HepG2 (cell line): ENCODE measurements around the gene PML. TPM values are rescaled to one million over a fixed set of nuclear protein-coding genes. Genes with fewer than 3 reads are reported as not detected.

ENCODE experiments used
- ATF3 ChIP-seq: sonication (generic); formaldehyde crosslinking; IDR thresholded peaks from 2 replicates; pipeline ENCODE4 v1.4.0; 2020; ENCODE audit warnings: missing genetic modification reagents
- CSRNP1 ChIP-seq: sonication (generic); formaldehyde crosslinking; IDR thresholded peaks from 2 replicates; pipeline ENCODE4 v1.8.1; 2023; ENCODE audit warnings: mild to moderate bottlenecking, missing genetic modification reagents
- FLYWCH1 ChIP-seq: sonication (generic); formaldehyde crosslinking; IDR thresholded peaks from 2 replicates; pipeline ENCODE4 v1.8.1; 2023; ENCODE audit warnings: mild to moderate bottlenecking, missing genetic modification reagents
- FOXM1 ChIP-seq: sonication (generic); formaldehyde crosslinking; IDR thresholded peaks from 2 replicates; pipeline ENCODE4 v1.5.0; 2020; ENCODE audit warnings: missing genetic modification reagents
- GABPB1 ChIP-seq: IDR thresholded peaks from 2 replicates; pipeline ENCODE4 v1.6.1; 2016; ENCODE audit warnings: mild to moderate bottlenecking, missing genetic modification reagents, moderate library complexity, missing compliant biosample characterization
- HMGXB3 ChIP-seq: sonication (generic); formaldehyde crosslinking; IDR thresholded peaks from 2 replicates; pipeline ENCODE4 v1.4.0; 2020; ENCODE audit warnings: missing genetic modification reagents, borderline replicate concordance
- HMGXB4 ChIP-seq, 2 experiments: sonication (generic) in 1 of 2; formaldehyde crosslinking in 1 of 2; IDR thresholded peaks; 2 replicates each; pipeline versions ENCODE4 v1.4.0 to v1.6.1; 2018 to 2020; ENCODE audit warnings: missing genetic modification reagents in 2 of 2, borderline replicate concordance in 1 of 2, low read depth in 1 of 2, mild to moderate bottlenecking in 1 of 2, missing biosample characterization in 1 of 2
- HOMEZ ChIP-seq: IDR thresholded peaks from 2 replicates; pipeline ENCODE4 v1.6.1; 2016; ENCODE audit warnings: low read depth
- PCBP2 ChIP-seq: fragments of 200-400 bp; formaldehyde crosslinking; optimal IDR thresholded peaks from 2 replicates; pipeline ENCODE3; 2018; ENCODE audit warnings: low read length, low read depth; ENCODE audit not compliant: poor library complexity, severe bottlenecking
- RFX5 ChIP-seq: IDR thresholded peaks from 2 replicates; pipeline ENCODE4 v1.6.1; 2011; ENCODE audit warnings: low read depth, low read length, improper control_type of control experiment
- RNF219 ChIP-seq: sonication (generic); formaldehyde crosslinking; IDR thresholded peaks from 2 replicates; pipeline ENCODE4 v1.5.0; 2020; ENCODE audit warnings: mild to moderate bottlenecking, missing genetic modification reagents
- SIN3A ChIP-seq: IDR thresholded peaks from 2 replicates; pipeline ENCODE4 v1.6.1; 2011; ENCODE audit warnings: low read depth, mild to moderate bottlenecking, control low read depth, low read length, borderline replicate concordance
- U2AF2 ChIP-seq: fragments of 200-400 bp; formaldehyde crosslinking; IDR thresholded peaks from 2 replicates; pipeline ENCODE4 v1.6.1; 2017; ENCODE audit warnings: low read depth, mild to moderate bottlenecking, low read length
- ZEB1 ChIP-seq: IDR thresholded peaks from 2 replicates; pipeline ENCODE4 v1.6.1; 2012; ENCODE audit warnings: mild to moderate bottlenecking, low read depth, inconsistent platforms; ENCODE audit not compliant: insufficient replicate concordance
- ZNF350 ChIP-seq: sonication (generic); formaldehyde crosslinking; IDR thresholded peaks from 2 replicates; pipeline ENCODE4 v1.4.0; 2020; ENCODE audit warnings: mild to moderate bottlenecking, low read depth, missing genetic modification reagents, borderline replicate concordance
- ZNF547 ChIP-seq: sonication (generic); formaldehyde crosslinking; IDR thresholded peaks from 2 replicates; pipeline ENCODE4 v1.5.1; 2020; ENCODE audit warnings: mild to moderate bottlenecking, missing genetic modification reagents
- ZSCAN30 ChIP-seq: sonication (generic); formaldehyde crosslinking; IDR thresholded peaks from 2 replicates; pipeline ENCODE4 v1.5.0; 2020; ENCODE audit warnings: mild to moderate bottlenecking, missing genetic modification reagents
- polyA plus RNA-seq, 8 experiments: library from polyadenylated mRNA; depleted of rRNA in 3 of 8; stranded (reverse) in 7 of 8; unstranded in 1 of 8; fragments of >200 nt; fragmentation: Illumina TruSeq in 4 of 8; extraction: Trizol in 4 of 8; gene quantifications; 2 replicates each; pipeline versions ENCODE4 v1.2.1 to v1.2.3, GENCODE V29; 2011 to 2016; ENCODE audit warnings: low read depth in 4 of 8, missing spikeins in 1 of 8, mixed read lengths in 1 of 8; ENCODE audit not compliant: insufficient read depth in 1 of 8
- total RNA-seq, 5 experiments: library from RNA; depleted of rRNA; stranded (reverse); fragments of >200 nt; fragmentation: Illumina TruSeq; extraction: Trizol; gene quantifications; 2 replicates each; pipeline ENCODE4 v1.2.3, GENCODE V29; 2016; ENCODE audit warnings: low read depth in 1 of 5

The PML gene
- total and polyA plus RNA-seq, 2 of the 13 experiments (the other 11 are each of a cell fraction or from before 2014, with no cell fraction given): 2.9 to 3.9 TPM

- TF ChIP-seq ZEB1 (no peak), HOMEZ (CRISPR knock-in tag) (no peak), GABPB1 (CRISPR knock-in tag) (peak; percentile 84), RFX5 (no peak), SIN3A (peak; percentile 84; the same call in 1 of the 2 replicates), ZSCAN30 (CRISPR knock-in tag) (no peak), FLYWCH1 (CRISPR knock-in tag) (no peak), U2AF2 (no peak), RNF219 (CRISPR knock-in tag) (no peak), HMGXB3 (CRISPR knock-in tag) (no peak), ZNF350 (CRISPR knock-in tag) (no peak), FOXM1 (CRISPR knock-in tag) (no peak), ATF3 (CRISPR knock-in tag) (no peak), PCBP2 (no peak), ZNF547 (CRISPR knock-in tag) (no peak), HMGXB4 (CRISPR knock-in tag; IDR thresholded peaks at IDR 0.05; ENCODE audit: borderline replicate concordance in 1 of 2, low read depth in 1 of 2) (peak in 1 of 2 experiments; percentile 58; a peak in 1 of 4 replicates), CSRNP1 (CRISPR knock-in tag) (no peak)
These were observed at the start of gene PML (continued) for GRCh38 chr15:73994413-73994883.
